Prostate gland (tissue), 2 donors: Measurements from ENCODE around the gene MCC.

ENCODE experiments used
- CTCF ChIP-seq, 4 experiments: fragments of 200-600 bp in 2 of 4; fragments of 450-650 bp in 2 of 4; sonication (generic) in 2 of 4; IDR thresholded peaks; 1 replicate in 3 of 4; 2 replicates in 1 of 4; pipeline ENCODE4 v1.5.1; 2016 to 2019; ENCODE audit warnings: antibody characterized with exemption in 4 of 4, mild to moderate bottlenecking in 2 of 4, moderate library complexity in 2 of 4
- POLR2AphosphoS5 ChIP-seq: sonication (generic); formaldehyde crosslinking; IDR thresholded peaks from one replicate; pipeline ENCODE4 v1.6.1; 2017; ENCODE audit warnings: antibody characterized with exemption

- TF ChIP-seq CTCF (IDR thresholded peaks at IDR 0.05) (no peak), POLR2AphosphoS5 (no peak)
Observed at GRCh38 chr5:113156271-113156877, 331.9 kb downstream of the MCC start.
